Activated T-cell treated with anti-CD3 and anti-CD28 coated beads for 4 hours (primary cell): ENCODE measurements around the gene TMEM50A.
"Not testable (repeated sequence)": the region's sequence is repeated elsewhere in the genome, so short reads cannot be mapped to it uniquely, and the experiment has no call there.

Experiments
- DNase-seq: peaks from one replicate; pipeline ENCODE4 v3.0.0-alpha.2; 2020

TMEM50A gene

GRCh38 chr1:25389721-25390120 is 51.6 kb downstream of the TMEM50A start:
- not testable (repeated sequence) for DNase-seq

DNA sequence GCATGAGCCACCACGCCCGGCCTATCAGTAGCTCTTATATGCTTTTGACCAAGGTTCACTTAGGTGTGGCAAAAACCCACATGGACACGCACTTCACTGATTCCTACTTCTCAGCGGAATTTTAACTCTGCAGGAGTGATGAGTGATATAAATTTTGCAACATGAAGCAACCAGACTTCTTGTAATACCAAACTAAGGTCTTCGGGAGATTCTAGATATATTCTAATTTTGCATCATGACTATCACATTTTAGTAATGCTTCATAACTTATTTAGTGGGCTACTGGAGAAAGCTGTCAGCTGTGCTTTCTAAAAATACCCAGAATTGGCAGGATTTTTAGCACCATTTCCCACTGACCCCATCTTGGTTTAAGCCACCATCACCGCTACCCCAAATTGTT is 54.7 kb downstream of the TMEM50A start:
- no peak for DNase-seq

DNA sequence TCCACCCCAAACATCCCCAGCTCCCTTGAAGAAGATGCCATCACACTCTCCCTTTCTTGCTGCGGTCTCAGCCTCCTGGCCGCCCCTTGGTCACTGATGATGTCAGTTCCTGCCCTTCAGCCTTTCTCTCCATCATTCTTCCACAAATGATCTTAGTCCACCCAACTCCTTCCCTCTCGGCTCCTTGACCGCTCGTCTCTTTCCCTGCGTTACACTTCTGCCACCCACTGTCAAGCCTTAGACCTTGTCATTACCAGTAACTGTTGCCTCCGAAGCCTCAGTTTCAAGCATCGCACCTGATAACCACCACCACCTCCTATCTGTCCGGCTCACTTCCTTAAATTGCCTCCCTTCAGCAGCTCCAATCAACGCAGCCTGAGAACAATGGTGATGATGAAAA is 59.4 kb downstream of the TMEM50A start:
- not testable (repeated sequence) for DNase-seq

DNA sequence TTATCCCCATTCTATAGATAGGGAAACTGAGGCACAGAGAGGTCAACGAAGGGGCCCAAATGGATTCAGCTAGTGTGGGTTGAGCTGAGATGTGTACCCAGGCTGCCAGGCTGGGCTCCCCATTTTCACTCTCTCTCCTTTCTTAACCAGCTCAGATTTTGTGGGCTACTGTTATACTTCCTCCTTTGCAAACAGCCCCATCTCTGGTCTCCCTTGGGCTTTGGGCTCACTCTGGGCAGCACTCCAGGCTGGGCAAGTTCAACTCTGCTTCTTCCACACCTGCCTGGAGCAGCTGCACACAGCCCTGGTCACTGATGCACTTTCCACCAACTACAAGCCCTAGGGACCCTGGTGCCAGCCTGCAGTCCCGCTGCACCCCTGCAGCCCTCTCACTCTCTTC is 59.9 kb downstream of the TMEM50A start:
- not testable (repeated sequence) for DNase-seq

- not testable (repeated sequence) for DNase-seq
Measured at GRCh38 chr1:25402947-25403803, 65.0 kb downstream of the TMEM50A start.

DNA sequence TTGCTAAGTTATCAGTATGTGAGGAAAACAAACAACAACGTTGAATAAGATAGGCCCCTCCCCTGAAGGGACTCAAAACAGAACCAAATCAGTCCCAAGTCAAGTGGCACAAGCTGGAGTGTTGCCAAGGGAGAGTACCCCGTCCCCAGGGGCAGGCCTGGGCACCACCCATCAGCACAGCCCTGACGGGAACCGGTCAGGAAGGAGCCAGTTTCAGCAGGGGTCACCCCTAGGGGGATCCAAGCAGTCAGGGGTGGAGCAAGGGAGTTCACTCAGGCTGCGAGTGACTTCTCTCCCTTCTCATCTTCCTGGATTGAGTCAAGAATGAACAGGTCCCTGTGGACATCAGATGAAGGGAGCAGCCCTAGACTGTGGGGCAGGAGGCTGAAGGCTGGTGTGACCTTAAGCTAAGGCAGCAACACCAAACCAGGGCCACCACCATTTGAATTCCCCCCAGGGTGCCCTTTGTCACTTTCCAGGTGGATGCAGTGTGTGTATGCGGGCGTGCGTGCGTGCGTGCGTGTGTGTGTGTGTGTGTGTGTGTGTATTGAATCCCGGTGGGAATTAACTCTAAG is 67.7 kb downstream of the TMEM50A start:
- DNase-seq, result not testable (repeated sequence)

DNA sequence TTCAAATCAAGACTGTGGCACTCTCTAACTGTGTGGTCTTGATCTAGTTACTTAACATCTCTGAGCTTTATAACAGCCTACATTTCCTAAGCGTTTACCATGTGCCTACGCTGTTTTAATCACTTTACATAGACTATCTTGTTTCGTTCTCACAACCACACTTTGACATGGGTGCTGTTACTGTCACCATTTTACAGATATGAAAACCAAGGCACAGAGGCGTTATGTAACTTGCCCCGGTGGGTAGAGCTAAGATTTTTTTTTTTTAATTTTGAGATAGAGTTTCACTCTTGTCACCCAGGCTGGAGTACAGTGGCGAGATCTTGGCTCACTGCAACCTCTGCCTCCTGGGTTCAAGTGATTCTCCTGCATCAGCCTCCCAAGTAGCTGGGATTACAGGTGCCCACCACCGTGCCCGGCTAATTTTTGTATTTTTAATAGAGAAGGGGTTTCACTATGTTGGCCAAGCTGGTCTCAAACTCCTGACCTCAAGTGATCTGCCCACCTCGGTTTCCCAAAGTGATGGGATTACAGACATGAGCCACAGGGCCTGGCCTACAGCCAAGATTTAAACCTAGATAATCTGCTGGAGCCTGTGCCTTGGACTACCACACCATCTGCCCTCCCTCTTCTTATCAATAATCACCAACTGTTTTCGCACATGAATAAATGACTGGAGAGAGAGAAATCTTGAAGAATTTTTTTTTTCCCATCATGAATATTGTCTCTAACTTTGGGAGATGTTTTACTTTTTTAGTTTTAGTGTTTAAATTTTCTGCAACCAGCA is 71.7 kb downstream of the TMEM50A start:
- DNase-seq, result not testable (repeated sequence)
